Measurements from ENCODE around the gene AP3S2. TPM values are rescaled to one million over a fixed set of nuclear protein-coding genes. Genes with fewer than 3 reads are reported as not detected.

The AP3S2 gene
- total RNA-seq = 18.3 and 19.1 TPM in 2 replicates

DNA sequence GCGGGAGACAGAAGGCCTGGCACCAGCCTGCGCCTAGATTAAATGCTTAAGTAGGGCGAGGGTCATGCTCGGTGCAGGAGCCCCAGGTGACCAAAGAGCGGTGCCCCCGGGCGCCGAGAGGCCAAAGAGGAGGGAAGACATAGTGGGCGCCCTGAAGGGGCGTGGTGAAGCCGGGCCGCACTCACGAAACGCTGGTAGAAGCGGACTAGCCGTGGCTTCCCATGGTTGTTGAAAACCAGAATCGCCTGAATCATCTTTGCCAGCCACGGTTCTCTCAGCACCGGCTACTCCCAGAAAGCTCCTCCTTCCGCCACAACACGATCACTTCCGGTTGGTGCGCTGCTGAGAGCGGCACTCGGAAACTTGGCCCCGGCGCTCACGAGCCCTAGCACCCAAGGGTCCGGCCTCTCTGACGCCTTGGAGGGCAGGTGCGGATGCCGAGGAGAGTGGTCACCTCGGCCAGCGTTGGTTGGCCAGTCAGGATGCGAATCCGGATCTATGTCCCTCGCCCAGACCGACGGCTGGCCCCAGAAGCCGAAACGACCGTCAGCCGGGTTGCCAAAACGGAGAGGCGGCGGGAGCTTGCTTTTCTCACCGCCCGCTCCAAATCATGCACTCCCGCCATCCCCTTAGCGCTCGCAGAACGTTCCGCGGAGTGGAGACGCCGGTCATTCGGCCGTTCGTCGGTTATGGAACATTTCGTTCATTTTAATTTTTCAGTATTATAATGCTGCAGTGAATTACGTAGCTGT is at the start of gene AP3S2:
Gene AP3S2, minus strand, starts transcription at position 299 of the 752 bp plus-strand sequence. Its CDS starts 45 bp downstream, at position 254.

GRCh38 chr15:89912674-89913396 is 19.0 kb upstream of the AP3S2 start, which contains the start of gene ARPIN:
Gene ARPIN (minus strand): TSS chr15:89912952. CDS start chr15:89912835, 117 bp downstream.

Other genes starting within 250 kb of the AP3S2 start
- 5.0 TPM in 2 replicates for gene KIF7, start 238.5 kb downstream of the AP3S2 start, total RNA-seq
- gene PLIN1, start 214.6 kb downstream of the AP3S2 start, total RNA-seq = 0.10 TPM in 1 of 2 replicates, not detected in the other
- 1.9 and 2.4 TPM in 2 replicates for gene PEX11A, start 203.2 kb downstream of the AP3S2 start, total RNA-seq
- gene WDR93, start 203.2 kb downstream of the AP3S2 start, total RNA-seq = not detected in 2 replicates
- gene MESP1, start 142.7 kb downstream of the AP3S2 start, total RNA-seq = 0.34 and 1.1 TPM in 2 replicates
- gene MESP2, start 117.7 kb downstream of the AP3S2 start, total RNA-seq = not detected in 2 replicates
- 48.6 and 51.6 TPM in 2 replicates for gene ANPEP, start 79.1 kb downstream of the AP3S2 start, total RNA-seq
- 11.8 and 12.8 TPM in 2 replicates for gene ARPIN, start 19.0 kb upstream of the AP3S2 start, total RNA-seq
- 8.6 and 9.7 TPM in 2 replicates for gene ZNF710, start 107.3 kb upstream of the AP3S2 start, total RNA-seq
- gene IDH2, start 208.5 kb upstream of the AP3S2 start, total RNA-seq = 83.7 and 91.2 TPM in 2 replicates

All from mammary microvascular endothelial cell (primary cell).